Measurements from ENCODE around the gene RPL27. TPM values are rescaled to one million over a fixed set of nuclear protein-coding genes. Genes with fewer than 3 reads are reported as not detected.
A peak's percentile ranks its signal among the peaks of the same experiment; 100 is the strongest.
"Not testable (repeated sequence)": the region's sequence is repeated elsewhere in the genome, so short reads cannot be mapped to it uniquely, and the experiment has no call there.

The RPL27 gene
- total RNA-seq, 1 experiment from 2014 or later = 1,148 TPM

DNA sequence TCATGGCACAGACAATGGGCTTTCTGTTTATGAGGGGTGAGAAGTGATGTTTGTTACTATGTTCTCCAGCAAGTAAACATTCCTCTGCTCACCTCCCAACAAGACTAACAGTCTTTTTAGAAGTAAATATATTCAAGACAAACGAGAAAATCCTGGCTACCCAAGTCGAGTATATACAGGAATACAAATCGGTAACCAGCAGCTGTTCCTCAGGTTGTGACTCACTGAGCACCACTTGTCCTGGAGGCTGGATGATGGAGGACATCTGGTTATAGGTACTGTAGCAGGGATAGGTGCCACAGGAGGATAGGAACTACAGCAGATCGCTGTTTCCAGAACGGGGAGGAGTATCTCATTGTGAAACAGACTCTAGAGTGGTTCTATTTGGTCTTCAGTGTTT, 5.3 kb upstream of the RPL27 start:
- no peak for DNase-seq (ENCODE audit: low spot score)

DNA sequence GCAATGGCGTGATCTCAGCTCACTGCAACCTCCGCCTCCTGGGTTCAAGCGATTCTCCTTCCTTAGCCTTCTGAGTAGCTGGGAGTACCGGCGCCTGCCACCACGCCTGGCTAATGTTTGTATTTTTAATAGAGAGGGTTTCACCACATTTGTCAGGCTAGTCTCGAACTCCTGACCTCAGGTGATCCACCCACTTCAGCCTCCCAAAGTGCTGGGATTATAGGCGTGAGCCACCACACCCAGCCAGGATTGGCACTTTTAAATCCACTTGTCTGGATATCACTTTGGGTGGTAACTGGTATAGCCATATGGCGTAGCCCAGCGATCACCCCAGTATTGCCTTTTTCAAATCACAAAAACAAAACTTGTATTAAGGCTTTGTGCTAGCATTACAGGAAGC, 4.3 kb upstream of the RPL27 start:
- not testable (repeated sequence) for DNase-seq (ENCODE audit: low spot score)

GRCh38 chr17:42997390-42997983, 732 bp upstream of the RPL27 start:
- DNase-seq (ENCODE audit: low spot score) = no peak

- no peak for DNase-seq (ENCODE audit: low spot score)
These were observed 845 bp downstream of the RPL27 start for GRCh38 chr17:42999003-42999525.

DNA sequence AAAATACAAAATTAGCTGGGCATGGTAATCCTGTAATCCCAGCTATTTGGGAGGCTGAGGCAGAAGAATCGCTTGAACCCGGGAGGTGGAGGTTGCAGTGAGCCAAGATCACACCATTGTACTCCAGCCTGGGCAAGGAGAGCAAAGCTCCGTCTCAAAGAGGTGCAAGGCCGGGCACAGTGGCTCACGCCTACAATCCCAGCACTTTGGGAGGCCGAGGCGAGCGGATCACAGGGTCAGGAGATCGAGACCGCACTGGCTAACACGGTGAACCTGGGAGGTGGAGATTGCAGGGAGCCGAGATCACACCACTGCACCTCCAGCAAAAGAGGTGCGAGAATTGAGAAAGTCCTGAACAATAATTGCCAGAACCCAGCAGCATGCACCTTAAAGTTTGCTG, 2.7 kb downstream of the RPL27 start:
- not testable (repeated sequence) for DNase-seq (ENCODE audit: low spot score)

- peak; percentile 80 for DNase-seq (ENCODE audit: low spot score)
These were observed 5.4 kb downstream of the RPL27 start for GRCh38 chr17:43003542-43004172.

GRCh38 chr17:43006639-43007551, 8.7 kb downstream of the RPL27 start, which contains the start of gene IFI35:
IFI35 (plus strand) TSS chr17:43006784; CDS start chr17:43006948, 164 bp downstream.
- peak; percentile 86 for DNase-seq (ENCODE audit: low spot score)

DNA sequence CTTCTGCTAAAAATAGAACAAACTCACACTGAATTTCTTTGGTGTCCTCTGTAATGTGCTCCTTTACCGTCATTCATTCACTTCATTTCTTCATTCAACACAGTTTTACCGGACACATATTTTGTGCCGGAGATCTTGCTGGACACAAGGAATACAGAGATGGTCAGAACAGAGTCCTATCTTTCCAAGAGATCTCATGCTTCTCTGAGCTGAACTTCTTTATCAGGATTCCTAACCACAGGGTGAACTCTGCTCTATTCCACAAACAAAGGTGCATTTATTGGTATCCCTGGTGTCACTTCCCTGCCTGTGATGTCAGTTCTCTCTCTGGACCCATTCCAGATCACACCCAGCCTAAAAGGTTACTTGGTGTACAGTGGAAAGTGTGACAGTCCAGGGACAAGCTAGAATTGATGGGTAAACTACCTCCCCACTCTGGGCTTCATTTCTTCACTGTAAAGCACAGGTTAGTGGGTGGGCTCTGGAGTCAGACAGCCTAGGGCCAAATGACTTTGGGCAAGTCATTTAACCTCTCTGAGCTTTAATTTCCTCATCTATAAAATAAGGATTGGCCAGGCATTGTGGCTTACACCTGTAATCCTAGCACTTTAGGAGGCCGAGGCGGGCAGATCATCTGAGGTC, 12.6 kb downstream of the RPL27 start:
- DNase-seq (ENCODE audit: low spot score) = peak; percentile 79

GRCh38 chr17:43011728-43012472, 13.7 kb downstream of the RPL27 start:
- DNase-seq (ENCODE audit: low spot score) = no peak

- no peak for DNase-seq (ENCODE audit: low spot score)
These were observed 15.1 kb downstream of the RPL27 start for GRCh38 chr17:43013296-43013695.

DNA sequence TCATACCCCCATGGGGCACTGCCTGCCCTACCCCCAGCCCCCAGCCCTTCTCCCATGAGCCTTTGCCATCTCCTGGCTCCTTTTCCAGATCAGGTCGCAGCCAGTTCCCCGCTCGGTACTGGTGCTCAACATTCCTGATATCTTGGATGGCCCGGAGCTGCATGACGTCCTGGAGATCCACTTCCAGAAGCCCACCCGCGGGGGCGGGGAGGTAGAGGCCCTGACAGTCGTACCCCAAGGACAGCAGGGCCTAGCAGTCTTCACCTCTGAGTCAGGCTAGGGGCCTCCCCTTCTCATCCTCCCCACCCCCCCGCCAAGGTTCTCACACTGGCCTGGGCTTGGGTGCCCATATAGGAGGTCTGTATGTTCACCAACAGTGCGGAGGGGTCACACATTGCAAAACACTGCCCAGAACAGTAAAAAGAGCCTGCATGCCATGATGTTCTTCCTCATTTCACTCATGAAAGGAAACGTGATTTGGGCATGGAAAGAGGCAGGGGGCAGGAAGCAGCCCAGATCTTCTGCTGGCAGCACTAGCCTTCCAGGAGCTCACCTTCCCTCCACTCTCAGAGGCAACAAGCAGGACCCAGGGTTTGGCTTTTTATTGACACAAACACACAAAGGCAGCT, 15.9 kb downstream of the RPL27 start:
- no peak for DNase-seq (ENCODE audit: low spot score)

DNA sequence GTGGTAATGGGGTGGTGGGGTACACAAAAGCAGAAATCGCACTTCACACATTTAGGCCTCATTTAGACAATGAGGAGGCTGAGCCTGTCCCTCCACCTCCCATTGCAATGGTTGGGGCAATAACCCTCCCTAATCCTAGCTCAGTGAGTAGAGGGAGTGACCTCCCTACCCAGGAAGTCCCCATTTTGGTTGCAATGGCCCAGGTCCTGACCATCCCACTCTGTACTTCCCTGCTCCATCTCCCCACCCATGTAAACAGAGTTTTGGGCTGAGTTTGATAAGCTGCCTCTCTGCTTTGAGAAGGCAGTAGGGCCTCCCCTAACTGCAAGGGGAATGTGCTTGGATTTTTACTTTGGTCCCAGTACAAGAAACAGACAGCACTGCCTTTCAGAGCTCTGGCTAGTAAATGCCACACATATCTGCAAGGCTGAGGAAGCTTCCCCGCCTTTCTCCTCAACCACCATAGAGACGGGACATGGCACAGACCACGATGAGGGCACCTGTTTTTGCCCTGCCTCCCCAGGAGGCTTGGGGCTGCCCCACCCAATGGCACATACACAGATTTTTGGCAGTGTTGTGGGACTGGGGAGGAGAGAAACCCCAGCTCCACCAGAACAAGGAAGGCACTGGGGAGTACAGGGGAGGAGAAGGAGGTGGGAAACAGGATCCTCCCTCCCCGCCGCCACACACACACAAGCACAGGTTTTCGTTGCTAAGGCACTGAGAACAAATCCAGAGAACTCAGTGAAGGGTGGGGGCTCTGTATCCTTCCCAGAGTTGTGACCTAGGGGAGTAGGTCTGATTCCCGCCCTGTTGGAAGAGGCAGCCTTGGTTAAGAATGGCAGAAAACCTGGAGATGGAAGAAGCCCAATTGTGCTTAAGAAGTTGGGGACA, 16.7 kb downstream of the RPL27 start:
- DNase-seq (ENCODE audit: low spot score) = no peak

GRCh38 chr17:43015579-43015978, 17.4 kb downstream of the RPL27 start:
- DNase-seq (ENCODE audit: low spot score) = peak; percentile 48

DNA sequence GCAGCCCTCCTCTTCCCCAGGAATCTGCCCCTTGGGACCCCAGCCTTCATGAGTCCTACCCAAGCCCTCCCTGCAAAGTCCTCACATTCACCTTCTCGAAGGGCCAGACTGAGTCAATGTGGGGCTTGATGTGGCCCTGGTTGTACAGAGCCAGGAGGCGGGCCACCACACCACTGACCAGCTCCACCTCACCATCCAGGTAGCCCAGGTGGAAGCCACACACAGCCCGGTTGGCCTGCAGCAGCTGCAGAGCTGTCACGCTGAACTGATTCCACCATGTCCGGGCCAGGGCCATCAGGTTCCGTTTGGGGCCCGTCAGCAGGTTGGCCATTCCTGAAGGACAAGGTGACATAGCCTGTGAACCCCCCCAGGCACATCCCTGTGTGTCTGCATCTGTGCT, 18.0 kb downstream of the RPL27 start:
- DNase-seq (ENCODE audit: low spot score) = no peak

DNA sequence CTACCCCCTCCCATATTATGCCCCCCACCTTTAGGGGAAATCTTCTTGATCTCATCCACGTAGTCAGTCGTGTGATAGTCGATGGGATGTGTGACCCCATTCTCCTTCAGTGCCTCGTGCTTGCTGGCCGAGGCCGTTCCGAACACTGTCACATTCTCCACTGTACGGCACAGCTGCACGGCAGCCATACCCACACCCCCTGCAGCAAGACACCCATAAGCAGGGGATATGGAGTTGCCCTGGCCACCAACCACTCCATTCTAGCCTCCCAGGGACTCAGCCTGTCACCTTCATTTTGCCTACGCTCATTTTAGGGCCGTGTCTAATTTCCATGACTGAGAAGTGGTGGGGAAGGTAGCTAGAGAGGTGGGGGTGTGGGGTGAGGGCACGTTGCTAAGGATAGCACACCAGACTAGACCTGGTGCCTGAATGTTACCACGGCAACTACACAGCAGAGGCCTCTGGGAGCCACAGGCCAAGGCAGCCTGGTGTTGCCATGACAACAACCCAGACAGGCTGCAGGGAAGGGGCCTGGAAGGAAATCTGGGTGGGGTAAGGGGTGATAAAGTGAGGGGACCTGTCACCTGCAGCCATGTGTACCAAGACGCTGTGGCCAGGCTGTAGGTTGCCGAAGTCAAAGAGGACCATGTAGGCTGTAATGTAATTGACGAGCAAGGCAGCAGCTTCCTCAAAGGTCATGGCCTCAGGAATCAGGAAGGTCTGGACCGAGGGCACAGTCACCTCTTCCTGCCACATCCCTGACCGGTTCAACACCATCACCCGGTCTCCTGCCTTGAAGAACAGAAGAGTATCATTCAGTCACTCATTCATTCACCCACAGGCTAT, 20.0 kb downstream of the RPL27 start:
- DNase-seq (ENCODE audit: low spot score) = no peak

DNA sequence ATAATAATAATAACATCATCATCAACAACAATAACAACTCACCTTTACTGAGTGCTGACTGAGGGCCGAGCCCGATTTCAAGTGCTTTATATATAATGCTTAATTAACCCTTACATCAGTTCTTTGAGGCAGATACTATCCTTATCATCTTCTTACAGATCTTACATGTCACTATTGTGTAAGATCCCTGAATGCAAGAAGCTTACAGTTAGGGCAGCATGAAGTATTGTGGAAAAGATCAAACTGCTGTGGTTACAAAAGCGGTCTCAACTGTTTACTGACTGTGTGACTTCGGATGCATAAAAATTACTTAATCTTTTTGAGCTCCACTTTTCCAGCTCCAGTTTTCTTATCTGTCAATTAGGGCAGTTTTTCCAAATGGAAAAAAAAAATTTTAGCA, 20.7 kb downstream of the RPL27 start:
- DNase-seq (ENCODE audit: low spot score) = no peak

DNA sequence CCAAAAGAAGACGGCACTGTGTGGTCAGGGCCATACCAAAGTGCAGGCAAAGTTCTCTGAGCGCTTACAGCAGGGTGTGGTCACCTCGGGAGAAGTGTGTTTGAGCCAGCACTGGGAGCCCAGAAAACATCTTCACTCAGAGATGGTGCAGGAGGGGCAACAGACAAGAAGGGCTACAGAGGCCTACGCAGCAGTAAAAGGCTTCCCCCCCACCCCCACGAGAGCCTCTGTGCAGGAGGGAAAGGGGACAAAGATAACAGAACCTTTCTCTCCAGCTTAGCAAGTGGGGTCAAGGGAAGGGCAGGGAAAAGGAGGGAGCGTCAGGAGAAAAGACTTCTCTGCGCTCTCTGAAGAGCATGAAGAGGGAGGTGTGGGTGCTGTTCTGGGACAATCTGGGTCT, 21.2 kb downstream of the RPL27 start:
- DNase-seq (ENCODE audit: low spot score) = no peak

DNA sequence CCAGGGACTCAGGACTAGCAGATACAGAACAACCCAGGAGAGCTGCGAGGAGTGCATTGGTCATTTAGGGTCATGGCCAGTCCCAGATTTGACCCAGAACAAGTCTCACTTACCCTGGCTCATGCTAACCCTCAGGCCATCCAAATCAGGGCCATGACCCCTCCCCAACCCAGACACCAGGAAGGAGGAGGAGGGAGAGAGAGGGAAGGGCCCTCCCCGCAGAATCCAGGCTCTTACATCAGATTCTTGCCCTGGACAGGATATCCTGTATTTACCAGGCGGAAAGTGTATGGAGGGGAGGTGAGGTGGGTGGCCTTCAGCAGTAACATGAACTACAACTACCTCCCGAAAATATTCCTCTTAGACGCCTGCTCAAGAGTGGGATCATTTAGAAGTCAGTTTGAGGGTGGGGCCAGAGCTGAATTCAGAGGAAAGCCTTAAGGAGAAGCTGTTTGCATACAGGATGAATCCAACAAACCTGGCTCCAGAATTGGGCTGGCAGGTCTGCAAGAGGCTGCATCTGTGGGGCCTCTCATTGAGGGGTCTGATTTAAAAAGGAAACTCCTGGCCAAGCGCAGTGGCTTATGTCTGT, 21.9 kb downstream of the RPL27 start:
- no peak for DNase-seq (ENCODE audit: low spot score)
